ENCODE measurements around the gene CPLX3.

GRCh38 chr15:74838137-74838516 lies 11.7 kb downstream of the CPLX3 start:
- no peak for TF ChIP-seq REST (IDR thresholded peaks at IDR 0.05; ENCODE audit: insufficient read depth in 1 of 2, low read depth in 2 of 2, low read length in 2 of 2)
- no peak for TF ChIP-seq FOXP2 (optimal IDR thresholded peaks at IDR 0.05; ENCODE audit: borderline replicate concordance, extremely low read depth, extremely low read length, insufficient read depth)
- no peak for TF ChIP-seq SIN3A (IDR thresholded peaks at IDR 0.05; ENCODE audit: borderline replicate concordance, insufficient read depth, low read length)
